ENCODE data around the gene ANGEL1.

The ANGEL1 gene

GRCh38 chr14:76812422-76813383 is at the start of gene ANGEL1:
TSS of gene ANGEL1 (minus strand) at chr14:76812882. CDS start at chr14:76812827, 55 bp downstream.
- DNase-seq: peak; percentile 94

- DNase-seq: no peak
These were observed 49.0 kb upstream of the ANGEL1 start for GRCh38 chr14:76861574-76862255.

- no peak for DNase-seq
These were observed 44.1 kb upstream of the ANGEL1 start for GRCh38 chr14:76856769-76857168.

GRCh38 chr14:76855066-76855465 is 42.4 kb upstream of the ANGEL1 start:
- no peak for DNase-seq

GRCh38 chr14:76848879-76849278 is 36.2 kb upstream of the ANGEL1 start:
- DNase-seq: no peak

GRCh38 chr14:76846331-76847047 is 33.8 kb upstream of the ANGEL1 start:
- DNase-seq: no peak

- peak; percentile 38 for DNase-seq
These were observed 31.5 kb upstream of the ANGEL1 start for GRCh38 chr14:76844223-76844622.

GRCh38 chr14:76842414-76842813 is 29.7 kb upstream of the ANGEL1 start:
- DNase-seq: no peak

GRCh38 chr14:76837524-76837923 is 24.8 kb upstream of the ANGEL1 start:
- no peak for DNase-seq

GRCh38 chr14:76836029-76836630 is 23.4 kb upstream of the ANGEL1 start:
- DNase-seq: no peak

GRCh38 chr14:76834241-76834661 is 21.6 kb upstream of the ANGEL1 start:
- DNase-seq: no peak

GRCh38 chr14:76833011-76833410 is 20.3 kb upstream of the ANGEL1 start:
- no peak for DNase-seq

GRCh38 chr14:76832503-76832988 is 19.9 kb upstream of the ANGEL1 start:
- no peak for DNase-seq

- no peak for DNase-seq
These were observed 17.9 kb upstream of the ANGEL1 start for GRCh38 chr14:76830556-76830955.

GRCh38 chr14:76829650-76830421 is 17.2 kb upstream of the ANGEL1 start:
- DNase-seq: no peak

GRCh38 chr14:76829013-76829365 is 16.3 kb upstream of the ANGEL1 start:
- no peak for DNase-seq

- DNase-seq: no peak
These were observed 15.8 kb upstream of the ANGEL1 start for GRCh38 chr14:76828339-76829012.

- no peak for DNase-seq
These were observed 15.1 kb upstream of the ANGEL1 start for GRCh38 chr14:76827696-76828296.

GRCh38 chr14:76826122-76826521 is 13.4 kb upstream of the ANGEL1 start, which contains the start of gene LRRC74A:
TSS of gene LRRC74A (plus strand) at chr14:76826408. CDS start at chr14:76826698, 290 bp downstream.
- DNase-seq: no peak

GRCh38 chr14:76820700-76821099 is 8.0 kb upstream of the ANGEL1 start:
- DNase-seq: no peak
